Smooth muscle cell (in vitro differentiated cells): ENCODE measurements around the gene CEP112. TPM values are rescaled to one million over a fixed set of nuclear protein-coding genes. Genes with fewer than 3 reads are reported as not detected.

Source experiments
- DNase-seq: peaks from one replicate; lab custom pipeline; 2025; ENCODE audit not compliant: unreplicated experiment; lab: John Stamatoyannopoulos, UW
- H2AFZ ChIP-seq: fragments of 200-600 bp; sonication (generic); 2 replicates; pipeline ENCODE4 v1.6.0; 2016; ENCODE audit warnings: antibody characterized with exemption, low read depth, mild to moderate bottlenecking
- H3F3A ChIP-seq: fragments of 200-600 bp; sonication (generic); 2 replicates; pipeline ENCODE4 v1.6.0; 2017; ENCODE audit warnings: antibody characterized with exemption, low read depth
- H3K27ac ChIP-seq: fragments of 200-600 bp; sonication (generic); 2 replicates; pipeline ENCODE4 v1.5.1; 2016; ENCODE audit warnings: low read depth, mild to moderate bottlenecking
- H3K27me3 ChIP-seq: fragments of 200-600 bp; sonication (generic); 2 replicates; pipeline ENCODE4 v1.6.1; 2016; ENCODE audit warnings: low read depth, mild to moderate bottlenecking
- H3K36me3 ChIP-seq: fragments of 200-600 bp; sonication (generic); 2 replicates; pipeline ENCODE4 v1.5.1; 2016; ENCODE audit warnings: low read depth
- H3K4me1 ChIP-seq: fragments of 200-600 bp; sonication (generic); 2 replicates; pipeline ENCODE4 v1.5.1; 2016; ENCODE audit warnings: low read depth
- H3K4me2 ChIP-seq: fragments of 200-600 bp; sonication (generic); 2 replicates; pipeline ENCODE4 v1.6.0; 2016; ENCODE audit warnings: mild to moderate bottlenecking
- H3K4me3 ChIP-seq: fragments of 200-600 bp; sonication (generic); 2 replicates; pipeline ENCODE4 v1.5.1; 2016; ENCODE audit warnings: mild to moderate bottlenecking
- H3K79me2 ChIP-seq: fragments of 200-600 bp; sonication (generic); 2 replicates; pipeline ENCODE4 v1.6.0; 2016; ENCODE audit warnings: low read depth, mild to moderate bottlenecking
- H3K9ac ChIP-seq: fragments of 200-600 bp; sonication (generic); 2 replicates; pipeline ENCODE4 v1.6.0; 2016; ENCODE audit warnings: low read depth
- H3K9me3 ChIP-seq: fragments of 200-600 bp; sonication (generic); replicated peaks from 2 replicates; pipeline ENCODE4 v1.5.1; 2016; ENCODE audit warnings: low read depth
- H4K20me1 ChIP-seq: fragments of 200-600 bp; sonication (generic); 2 replicates; pipeline ENCODE4 v1.6.0; 2016; ENCODE audit warnings: low read depth
- CTCF ChIP-seq: fragments of 200-600 bp; sonication (generic); IDR thresholded peaks from 2 replicates; pipeline ENCODE4 v1.5.1; 2017; ENCODE audit warnings: borderline replicate concordance, mild to moderate bottlenecking, antibody characterized with exemption; ENCODE audit not compliant: insufficient read depth, poor library complexity, severe bottlenecking
- WGBS: methylation state at CpG from one replicate; pipeline ENCODE4 v1.1.7; 2016; ENCODE audit warnings: low lambda C conversion rate; 5-methylcytosine and 5-hydroxymethylcytosine counted together
- polyA plus RNA-seq: library from polyadenylated mRNA; unstranded; fragments of >200 nt; fragmentation: Nextera tagmentation; extraction: Ambion mirVana; gene quantifications from 2 replicates; pipeline ENCODE4 v1.2.1, GENCODE V29; 2016
- total RNA-seq: library from RNA; depleted of rRNA; stranded (reverse); fragments of >200 nt; gene quantifications from 2 replicates; pipeline ENCODE4 v1.2.3, GENCODE V29; 2014

The CEP112 gene
- total and polyA plus RNA-seq, 2 experiments from 2014 or later: 8.3 to 9.9 TPM

DNA sequence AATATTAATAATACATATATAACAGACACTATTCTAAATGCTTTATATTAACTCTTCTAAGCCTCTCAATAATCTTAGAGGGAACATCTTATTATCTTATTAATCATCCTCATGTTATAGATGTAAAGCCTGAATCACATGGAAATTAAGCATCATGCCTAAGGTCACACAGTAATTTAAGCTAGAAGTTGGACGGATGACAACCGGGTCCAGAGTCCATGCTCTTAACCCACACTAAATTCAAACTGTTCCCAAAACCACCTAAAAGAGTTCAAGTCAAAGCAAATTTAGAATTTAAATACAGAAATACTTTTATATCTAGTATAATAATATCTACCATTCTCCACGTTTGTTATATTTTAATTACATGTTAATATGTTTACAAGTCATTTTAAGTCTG lies 193.3 kb downstream of the CEP112 start:
- TF ChIP-seq CTCF: no peak
- no peaks in the 10 kb centered on the region for H3K9me3 ChIP-seq
- H3K27me3 ChIP-seq: no peaks in the 10 kb centered on the region
- H3K79me2 ChIP-seq: no peaks in the 10 kb centered on the region
- H3K4me1 ChIP-seq: no peaks in the 10 kb centered on the region
- no peaks in the 10 kb centered on the region for H4K20me1 ChIP-seq
- no peak overlapping the region for H2AFZ ChIP-seq
- no peak overlapping the region for H3K9ac ChIP-seq
- H3F3A ChIP-seq: no peaks in the 10 kb centered on the region
- no peaks in the 10 kb centered on the region for H3K36me3 ChIP-seq
- no peak for DNase-seq
- H3K4me2 ChIP-seq: no peak overlapping the region
- H3K4me3 ChIP-seq: no peak overlapping the region
- WGBS: 78% methylated on average over 3 of the region's 3 CpGs
- no peak overlapping the region for H3K27ac ChIP-seq

GRCh38 chr17:65994679-65995078 lies 197.3 kb downstream of the CEP112 start:
- DNase-seq: no peak
- Histone ChIP-seq H3K27ac (no peak overlapping the region), H3K4me1 (no peaks in the 10 kb centered on the region), H3K4me2 (no peak overlapping the region), H3K27me3 (no peaks in the 10 kb centered on the region), H3K36me3 (no peaks in the 10 kb centered on the region), H4K20me1 (no peaks in the 10 kb centered on the region), H2AFZ (no peak overlapping the region), H3K4me3 (no peak overlapping the region), H3K79me2 (no peaks in the 10 kb centered on the region), H3K9me3 (no peaks in the 10 kb centered on the region), H3F3A (no peaks in the 10 kb centered on the region), H3K9ac (no peak overlapping the region)
- 95% methylated on average over 4 of the region's 4 CpGs for WGBS
- no peak for TF ChIP-seq CTCF

DNA sequence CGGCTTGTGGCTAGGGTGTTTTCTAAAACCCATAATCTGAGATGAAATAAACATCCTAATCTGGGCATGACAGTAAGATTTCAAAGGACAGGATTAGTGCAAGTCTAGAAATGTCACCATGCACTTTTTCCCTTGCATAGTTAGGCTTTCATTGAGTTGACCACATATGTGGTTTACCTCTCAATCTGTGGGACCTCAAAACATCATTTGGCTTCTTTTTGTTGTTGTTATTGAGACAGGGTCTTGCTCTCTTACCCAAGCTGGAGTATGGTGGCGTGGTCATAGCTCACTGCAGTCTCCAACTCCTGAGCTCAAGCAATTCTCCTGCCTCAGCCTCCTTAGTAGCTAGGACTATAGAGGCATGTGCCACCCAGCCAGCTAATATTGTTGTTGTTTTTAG lies 197.8 kb downstream of the CEP112 start:
- H3K9me3 ChIP-seq: no peaks in the 10 kb centered on the region
- H3K4me3 ChIP-seq: no peak overlapping the region
- no peaks in the 10 kb centered on the region for H3F3A ChIP-seq
- DNase-seq: no peak
- 93% methylated on average over 2 of the region's 2 CpGs for WGBS
- no peak for TF ChIP-seq CTCF
- H2AFZ ChIP-seq: no peak overlapping the region
- no peaks in the 10 kb centered on the region for H3K27me3 ChIP-seq
- no peaks in the 10 kb centered on the region for H3K36me3 ChIP-seq
- no peaks in the 10 kb centered on the region for H3K4me1 ChIP-seq
- no peak overlapping the region for H3K27ac ChIP-seq
- no peak overlapping the region for H3K9ac ChIP-seq
- H3K4me2 ChIP-seq: no peak overlapping the region
- H4K20me1 ChIP-seq: no peaks in the 10 kb centered on the region
- no peaks in the 10 kb centered on the region for H3K79me2 ChIP-seq

GRCh38 chr17:65990593-65990992 lies 201.3 kb downstream of the CEP112 start:
- Histone ChIP-seq H3F3A (no peaks in the 10 kb centered on the region), H3K79me2 (no peaks in the 10 kb centered on the region), H3K4me3 (no peak overlapping the region), H3K4me1 (no peaks in the 10 kb centered on the region), H3K9me3 (no peaks in the 10 kb centered on the region), H2AFZ (no peak overlapping the region), H4K20me1 (no peaks in the 10 kb centered on the region), H3K4me2 (no peak overlapping the region), H3K27me3 (no peaks in the 10 kb centered on the region), H3K36me3 (no peaks in the 10 kb centered on the region), H3K27ac (no peak overlapping the region), H3K9ac (no peak overlapping the region)
- 100% methylated on average over 3 of the region's 3 CpGs for WGBS
- DNase-seq: no peak
- no peak for TF ChIP-seq CTCF
